Measurements from ENCODE around the gene S100A8.
"Not testable (repeated sequence)": the region's sequence is repeated elsewhere in the genome, so short reads cannot be mapped to it uniquely, and the experiment has no call there.

S100A8 gene

DNA sequence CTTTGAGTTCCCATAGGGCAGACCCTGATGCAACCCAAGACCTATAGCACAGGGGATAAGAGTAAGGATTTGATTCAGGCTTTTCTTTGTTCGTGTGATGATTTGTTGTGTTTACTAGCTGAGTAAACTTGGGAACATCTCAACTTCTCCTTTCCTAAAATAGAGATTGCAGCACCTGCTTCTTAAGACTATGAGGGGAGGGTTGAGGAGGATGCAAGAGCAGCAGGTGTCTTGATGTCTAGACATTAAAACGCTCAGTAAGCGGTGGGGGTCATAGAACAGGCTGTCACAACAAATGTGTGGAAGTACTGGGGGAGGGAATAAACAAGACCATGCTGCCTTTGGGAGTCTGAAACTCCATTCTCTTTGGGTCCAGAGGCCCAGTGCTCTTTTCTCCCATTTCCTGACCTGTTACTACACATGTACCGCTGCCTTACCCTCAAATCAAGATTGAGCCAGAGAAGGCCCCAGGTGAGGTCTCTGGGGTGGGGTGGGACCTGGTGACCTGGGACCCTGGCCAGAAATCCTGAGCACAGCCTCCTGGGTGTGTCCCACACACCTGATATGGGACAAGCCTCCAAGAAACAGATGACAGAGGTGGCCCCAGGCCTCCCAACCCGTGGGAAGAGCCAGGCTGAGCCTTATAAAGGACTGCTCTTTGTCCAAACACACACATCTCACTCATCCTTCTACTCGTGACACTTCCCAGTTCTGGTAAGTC lies 25.1 kb upstream of the S100A8 start, which contains the start of gene S100A7A:
Gene S100A7A (plus strand): TSS at position 671 of the 721 bp plus-strand sequence. CDS start 1,563 bp downstream, outside the sequence.
- DNase-seq: no peak

GRCh38 chr1:153413961-153414360 lies 23.1 kb upstream of the S100A8 start:
- not testable (repeated sequence) for DNase-seq

DNA sequence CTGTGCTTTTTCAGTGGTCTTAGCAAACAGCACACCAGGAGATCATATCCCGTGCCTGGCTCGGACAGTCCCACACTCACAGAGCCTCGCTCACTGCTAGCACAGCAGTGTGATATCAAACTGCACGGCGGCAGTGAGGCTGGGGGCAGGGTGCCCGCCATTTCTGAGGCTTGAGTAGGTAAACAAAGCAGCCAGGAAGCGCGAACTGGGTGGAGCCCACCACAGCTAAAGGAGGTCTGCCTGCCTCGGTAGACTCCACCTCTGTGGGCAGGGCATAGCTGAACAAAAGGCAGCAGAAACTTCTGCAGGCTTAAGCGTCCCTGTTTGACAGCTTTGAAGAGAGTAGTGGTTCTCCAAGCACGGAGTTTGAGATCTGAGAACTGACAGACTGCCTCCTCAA lies 16.4 kb upstream of the S100A8 start:
- DNase-seq: not testable (repeated sequence)

GRCh38 chr1:153405825-153406599 lies 15.1 kb upstream of the S100A8 start:
- DNase-seq: not testable (repeated sequence)

- DNase-seq: peak; percentile 16 to 49
Measured at GRCh38 chr1:153404768-153405167, 13.9 kb upstream of the S100A8 start.

- no peak for DNase-seq
Measured at GRCh38 chr1:153404086-153404635, 13.3 kb upstream of the S100A8 start.

- no peak for DNase-seq
Measured at GRCh38 chr1:153403421-153404085, 12.7 kb upstream of the S100A8 start.

- DNase-seq: no peak
Measured at GRCh38 chr1:153402226-153402625, 11.4 kb upstream of the S100A8 start.

GRCh38 chr1:153401461-153401860 lies 10.6 kb upstream of the S100A8 start:
- no peak for DNase-seq

DNA sequence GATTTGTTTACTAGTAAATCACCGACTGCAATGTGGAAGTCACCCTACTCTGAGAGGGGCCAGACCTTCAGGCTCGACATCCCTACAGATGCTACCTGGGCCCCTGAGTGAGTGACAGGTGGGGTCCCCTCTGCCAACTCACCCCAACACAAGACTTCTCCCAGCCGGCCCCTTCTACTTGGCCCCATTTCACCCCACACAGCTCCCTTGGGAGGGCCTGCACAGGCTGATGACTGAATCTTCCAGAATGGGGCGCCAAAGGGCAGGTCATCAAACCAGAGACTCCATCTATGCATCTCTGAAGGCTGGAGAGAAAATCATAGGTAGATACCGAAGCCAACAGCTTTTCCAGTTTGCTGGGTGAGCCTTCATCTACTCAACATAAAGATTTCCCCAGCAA lies 9.4 kb upstream of the S100A8 start:
- no peak for DNase-seq

DNA sequence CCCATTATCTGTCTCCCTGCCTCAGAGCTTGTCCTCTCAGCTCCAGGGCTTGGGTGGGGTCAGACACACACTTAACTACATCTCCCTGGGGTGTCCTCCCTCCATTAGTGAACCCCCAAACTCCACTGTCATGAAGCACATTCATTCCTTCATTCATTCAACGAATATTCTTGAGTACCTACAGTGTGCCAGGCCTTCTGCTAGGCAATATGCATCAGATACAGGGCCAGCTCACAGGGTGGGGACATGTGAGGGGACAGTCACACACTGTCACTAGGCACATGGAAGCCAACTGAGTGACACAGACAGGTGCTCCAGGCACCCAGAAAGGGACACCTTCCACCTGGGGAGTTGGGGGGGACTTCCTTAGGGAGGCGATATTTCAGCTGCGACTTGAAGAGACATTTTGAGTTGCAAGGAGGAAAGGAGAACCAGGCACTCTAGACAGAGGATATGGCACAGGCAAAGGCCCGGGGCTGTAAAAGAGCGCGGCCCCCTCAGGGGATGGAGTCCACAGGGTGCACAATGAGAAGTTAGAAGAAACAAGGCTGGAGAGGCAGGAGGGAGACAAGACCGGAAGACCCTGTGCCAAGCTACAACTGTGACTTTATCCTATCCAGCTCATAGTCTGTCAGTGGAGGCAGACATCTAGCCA lies 8.7 kb upstream of the S100A8 start:
- no peak for DNase-seq

DNA sequence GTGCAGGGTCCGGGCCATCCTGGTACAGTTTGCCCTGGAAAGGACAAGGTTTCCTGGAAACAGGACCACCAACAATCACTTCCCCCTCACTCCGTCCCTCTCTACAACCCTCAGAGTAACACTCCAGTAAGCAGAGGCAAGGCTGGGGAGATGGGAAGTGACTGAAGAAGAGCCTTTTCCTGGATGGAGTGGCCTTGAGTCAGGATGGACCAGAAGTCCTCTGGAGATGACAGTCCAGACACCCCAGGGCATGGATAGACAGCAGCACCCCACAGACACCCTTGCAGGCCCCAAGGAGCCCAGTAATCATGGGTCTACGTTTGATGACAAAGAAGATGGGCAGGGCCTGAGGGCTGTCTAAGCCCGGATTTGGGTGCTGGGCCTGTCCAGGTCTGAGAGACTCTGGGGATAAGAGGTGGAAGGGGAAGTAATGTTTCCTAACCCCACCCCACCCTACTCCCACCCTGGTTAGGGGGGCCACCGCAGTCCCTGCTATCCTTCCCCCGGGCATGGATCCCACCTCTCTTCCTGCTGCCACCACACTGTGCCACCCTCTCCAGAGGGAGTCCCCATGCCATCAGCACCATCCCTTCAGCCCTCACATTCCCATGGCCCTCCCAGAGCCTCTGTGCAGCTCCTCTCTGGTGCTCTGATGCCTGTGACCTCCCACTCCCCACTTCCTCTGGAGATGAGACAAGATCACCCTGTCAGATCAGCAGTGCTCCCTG lies 7.2 kb upstream of the S100A8 start:
- no peak for DNase-seq

- DNase-seq: no peak
Measured at GRCh38 chr1:153397051-153397923, 6.4 kb upstream of the S100A8 start.

DNA sequence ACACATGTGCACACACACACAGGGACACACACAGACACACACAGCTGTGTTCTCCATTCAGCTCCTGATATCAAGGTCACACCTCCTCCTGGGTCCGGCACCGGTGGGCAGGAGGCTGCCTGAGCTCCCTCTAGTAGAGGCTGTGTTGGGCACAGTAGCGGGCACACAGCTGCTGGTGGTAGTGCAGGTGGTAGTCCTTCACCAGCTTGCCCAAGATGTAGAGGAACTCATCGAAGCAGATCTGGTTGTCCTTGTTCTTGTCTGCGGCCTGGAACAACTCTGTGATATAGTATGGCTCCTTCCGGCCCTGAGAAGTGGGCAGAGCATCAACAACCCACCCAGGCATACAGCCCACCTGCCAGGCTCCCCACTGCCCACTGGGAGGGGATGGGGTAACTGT lies 5.6 kb upstream of the S100A8 start:
- no peak for DNase-seq

DNA sequence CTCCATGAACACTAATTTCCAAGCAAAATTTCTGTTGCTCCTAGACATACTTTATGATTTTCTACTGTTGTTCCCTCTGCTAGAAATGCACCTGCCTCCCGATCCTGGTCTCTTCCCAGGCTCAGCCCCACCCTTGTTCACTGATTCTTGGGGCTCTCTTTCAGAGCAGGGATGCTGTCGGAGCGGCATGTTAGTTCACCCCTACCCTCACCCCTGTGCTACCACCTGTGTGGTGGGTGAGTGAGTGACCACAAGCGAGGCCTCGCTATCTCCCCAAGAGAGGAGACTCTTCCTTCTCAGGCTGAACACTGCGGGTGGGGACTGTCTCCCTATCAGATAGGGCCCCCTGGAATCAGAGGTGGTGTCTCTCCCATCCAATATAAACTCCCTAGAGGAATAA lies 4.9 kb upstream of the S100A8 start:
- no peak for DNase-seq

DNA sequence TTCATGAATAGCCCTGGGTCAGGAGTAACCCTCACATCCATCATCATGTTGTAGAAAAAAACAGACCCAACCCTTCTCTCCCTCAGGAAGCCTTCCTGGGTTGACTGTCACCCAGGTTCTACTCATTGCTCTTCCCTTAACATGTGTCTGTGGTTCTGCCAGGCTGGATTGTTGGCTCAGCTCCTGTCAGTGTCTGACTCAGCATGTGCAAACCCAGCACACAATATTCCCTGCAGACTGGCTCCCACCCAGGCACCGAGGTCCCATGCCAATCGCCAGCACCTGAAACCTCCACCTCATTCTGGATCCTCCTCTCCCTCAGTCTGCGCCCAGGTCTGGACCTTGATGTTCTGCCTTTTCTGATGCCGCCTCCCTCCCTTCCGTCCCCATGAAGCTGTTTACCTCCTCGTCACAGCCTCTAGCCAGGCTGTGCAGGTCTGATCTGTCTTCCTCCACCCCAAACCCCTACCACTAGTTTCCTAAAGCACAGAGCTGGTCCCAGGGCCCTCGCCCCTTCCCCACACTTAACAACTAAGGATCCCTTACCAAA lies 4.3 kb upstream of the S100A8 start:
- no peak for DNase-seq

- no peak for DNase-seq
Measured at GRCh38 chr1:153394391-153394790, 3.5 kb upstream of the S100A8 start.

DNA sequence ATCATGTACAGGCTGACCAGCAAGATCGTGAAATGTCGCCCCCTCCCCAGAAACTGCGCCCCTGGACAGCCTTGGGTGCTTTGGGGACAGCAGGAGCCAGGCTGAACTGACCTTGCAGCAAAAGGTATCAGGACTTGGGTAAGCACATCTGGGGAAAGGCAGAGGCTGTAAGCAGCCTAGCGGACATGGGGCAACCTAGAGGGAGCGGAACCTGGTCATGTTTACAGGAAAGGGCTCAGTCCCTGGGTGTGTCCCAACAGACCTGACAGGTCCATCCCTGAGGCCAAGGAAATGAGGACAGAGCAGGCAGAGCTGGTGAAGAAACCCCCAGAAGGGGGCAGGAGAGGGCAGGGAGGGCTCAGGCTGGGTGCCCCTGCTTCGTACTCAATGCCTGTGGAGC lies 3.1 kb upstream of the S100A8 start:
- no peak for DNase-seq

- DNase-seq: no peak
Measured at GRCh38 chr1:153392822-153393221, 1.9 kb upstream of the S100A8 start.

GRCh38 chr1:153392258-153392657 lies 1.4 kb upstream of the S100A8 start:
- DNase-seq: no peak

Measured in bone marrow (tissue), 2 donors.